Measurements from ENCODE around the gene CHMP2A.
A peak's percentile ranks its signal among the peaks of the same experiment; 100 is the strongest.

CHMP2A gene

GRCh38 chr19:58547323-58548312 lies 7.3 kb downstream of the CHMP2A start:
- Histone ChIP-seq H3K4me2 (ENCODE audit: low read depth, low read length, poor library complexity, severe bottlenecking) (peak overlapping the region; percentile 97), H4K20me1 (ENCODE audit: insufficient read depth, low read length, poor library complexity, severe bottlenecking) (peaks cover 79% of the 10 kb centered on the region), H3K9ac (ENCODE audit: low read depth, low read length, poor library complexity, severe bottlenecking) (peak overlapping the region; percentile 93), H3K9me3 (ENCODE audit: insufficient read depth, low read depth, low read length) (no peaks in the 10 kb centered on the region), H3K9me2 (replicated peaks; ENCODE audit: low read depth, low read length) (no peaks in the 10 kb centered on the region), H2AFZ (ENCODE audit: low read length) (no peak overlapping the region), H3K4me1 (ENCODE audit: insufficient read depth, low read length, poor library complexity, severe bottlenecking) (peaks cover 27% of the 10 kb centered on the region), H3K36me3 (ENCODE audit: insufficient read depth, low read length) (peaks cover 66% of the 10 kb centered on the region), H3K4me3 (ENCODE audit: low read length, poor library complexity, severe bottlenecking) (peak overlapping the region; percentile 96), H3F3A (ENCODE audit: low read depth) (peaks cover 13% of the 10 kb centered on the region), H3K27me3 (ENCODE audit: insufficient read depth, low read length, poor library complexity, severe bottlenecking) (no peaks in the 10 kb centered on the region), H3K79me2 (ENCODE audit: insufficient read depth, low read length) (peaks cover 81% of the 10 kb centered on the region)
- no peak for TF ChIP-seq CTCF (conservative IDR thresholded peaks at IDR 0.05; ENCODE audit: low read length)
- no peak for TF ChIP-seq EZH2phosphoT487 (IDR thresholded peaks at IDR 0.05; ENCODE audit: borderline replicate concordance)

- peaks cover 65% of the 10 kb centered on the region for H4K20me1 ChIP-seq (ENCODE audit: insufficient read depth, low read length, poor library complexity, severe bottlenecking)
- no peaks in the 10 kb centered on the region for H3K9me2 ChIP-seq (replicated peaks; ENCODE audit: low read depth, low read length)
- no peak overlapping the region for H2AFZ ChIP-seq (ENCODE audit: low read length)
- no peaks in the 10 kb centered on the region for H3K27me3 ChIP-seq (ENCODE audit: insufficient read depth, low read length, poor library complexity, severe bottlenecking)
- peaks cover 50% of the 10 kb centered on the region for H3K36me3 ChIP-seq (ENCODE audit: insufficient read depth, low read length)
- H3K9ac ChIP-seq (ENCODE audit: low read depth, low read length, poor library complexity, severe bottlenecking) = peak overlapping the region; percentile 93
- H3K4me2 ChIP-seq (ENCODE audit: low read depth, low read length, poor library complexity, severe bottlenecking) = peak overlapping the region; percentile 97
- peaks cover 5% of the 10 kb centered on the region for H3F3A ChIP-seq (ENCODE audit: low read depth)
- peak overlapping the region; percentile 96 for H3K4me3 ChIP-seq (ENCODE audit: low read length, poor library complexity, severe bottlenecking)
- no peaks in the 10 kb centered on the region for H3K9me3 ChIP-seq (ENCODE audit: insufficient read depth, low read depth, low read length)
- H3K79me2 ChIP-seq (ENCODE audit: insufficient read depth, low read length) = peaks cover 66% of the 10 kb centered on the region
- peaks cover 27% of the 10 kb centered on the region for H3K4me1 ChIP-seq (ENCODE audit: insufficient read depth, low read length, poor library complexity, severe bottlenecking)
- TF ChIP-seq EZH2phosphoT487 (IDR thresholded peaks at IDR 0.05; ENCODE audit: borderline replicate concordance) = no peak
- no peak for TF ChIP-seq CTCF (conservative IDR thresholded peaks at IDR 0.05; ENCODE audit: low read length)
These were observed 8.8 kb downstream of the CHMP2A start for GRCh38 chr19:58546019-58546530.

GRCh38 chr19:58545286-58546018 lies 9.5 kb downstream of the CHMP2A start:
- Histone ChIP-seq H3K9me2 (replicated peaks; ENCODE audit: low read depth, low read length) (no peaks in the 10 kb centered on the region), H3K79me2 (ENCODE audit: insufficient read depth, low read length) (peaks cover 59% of the 10 kb centered on the region), H3K9me3 (ENCODE audit: insufficient read depth, low read depth, low read length) (no peaks in the 10 kb centered on the region), H4K20me1 (ENCODE audit: insufficient read depth, low read length, poor library complexity, severe bottlenecking) (peaks cover 59% of the 10 kb centered on the region), H3K27me3 (ENCODE audit: insufficient read depth, low read length, poor library complexity, severe bottlenecking) (no peaks in the 10 kb centered on the region), H3K36me3 (ENCODE audit: insufficient read depth, low read length) (peaks cover 44% of the 10 kb centered on the region), H3K4me3 (ENCODE audit: low read length, poor library complexity, severe bottlenecking) (peak overlapping the region; percentile 96), H2AFZ (ENCODE audit: low read length) (no peak overlapping the region), H3K4me2 (ENCODE audit: low read depth, low read length, poor library complexity, severe bottlenecking) (peak overlapping the region; percentile 97), H3F3A (ENCODE audit: low read depth) (peaks cover 4% of the 10 kb centered on the region), H3K4me1 (ENCODE audit: insufficient read depth, low read length, poor library complexity, severe bottlenecking) (peaks cover 27% of the 10 kb centered on the region), H3K9ac (ENCODE audit: low read depth, low read length, poor library complexity, severe bottlenecking) (peak overlapping the region; percentile 93)
- TF ChIP-seq CTCF (conservative IDR thresholded peaks at IDR 0.05; ENCODE audit: low read length) (no peak), EZH2phosphoT487 (IDR thresholded peaks at IDR 0.05; ENCODE audit: borderline replicate concordance) (no peak)

All from Loucy (cell line).